WERI-Rb-1 (cell line): Measurements from ENCODE around the gene HMCN1.
"Not testable (repeated sequence)": the region's sequence is repeated elsewhere in the genome, so short reads cannot be mapped to it uniquely, and the experiment has no call there.

Source experiments
- DNase-seq: peaks from one replicate; pipeline ENCODE4 v3.0.0-alpha.2; 2020
- H3K27ac ChIP-seq: fragments of 250-450 bp; sonication (Bioruptor Pico); 2 replicates; pipeline ENCODE4 v1.5.1; 2020; ENCODE audit warnings: mild to moderate bottlenecking, moderate library complexity
- H3K27me3 ChIP-seq: fragments of 250-450 bp; sonication (Bioruptor Pico); 2 replicates; pipeline ENCODE4 v1.5.1; 2021; ENCODE audit warnings: mild to moderate bottlenecking, low read depth, moderate library complexity; ENCODE audit not compliant: insufficient read depth, severe bottlenecking
- H3K36me3 ChIP-seq: fragments of 250-450 bp; sonication (Bioruptor Pico); 2 replicates; pipeline ENCODE4 v1.5.1; 2020; ENCODE audit warnings: mild to moderate bottlenecking, moderate library complexity
- H3K4me3 ChIP-seq: 2 replicates; pipeline ENCODE4 v1.5.1; 2011; ENCODE audit warnings: low read depth, mild to moderate bottlenecking, control low read depth, low read length
- H3K9me3 ChIP-seq: fragments of 250-450 bp; sonication (Bioruptor Pico); 2 replicates; pipeline ENCODE4 v1.5.1; 2021; ENCODE audit warnings: mild to moderate bottlenecking, moderate library complexity; ENCODE audit not compliant: severe bottlenecking
- CTCF ChIP-seq: IDR thresholded peaks from 2 replicates; pipeline ENCODE4 v1.5.1; 2011; ENCODE audit warnings: low read depth, mild to moderate bottlenecking, control low read depth, inconsistent platforms, low read length

HMCN1 gene

GRCh38 chr1:186202776-186203175, 468.6 kb downstream of the HMCN1 start:
- peaks cover 65% of the 10 kb centered on the region for H3K27me3 ChIP-seq
- H3K36me3 ChIP-seq, result no peaks in the 10 kb centered on the region
- H3K4me3 ChIP-seq, result no peak overlapping the region
- TF ChIP-seq CTCF, result no peak
- no peak for DNase-seq
- no peaks in the 10 kb centered on the region for H3K9me3 ChIP-seq
- no peak overlapping the region for H3K27ac ChIP-seq

- Histone ChIP-seq H3K9me3 (no peaks in the 10 kb centered on the region), H3K27ac (no peak overlapping the region), H3K36me3 (no peaks in the 10 kb centered on the region), H3K27me3 (peaks cover 70% of the 10 kb centered on the region), H3K4me3 (no peak overlapping the region)
- DNase-seq, result no peak
- no peak for TF ChIP-seq CTCF
Observed at GRCh38 chr1:186206048-186206570, 471.9 kb downstream of the HMCN1 start.

- no peak overlapping the region for H3K27ac ChIP-seq
Observed at GRCh38 chr1:186207391-186208085, 473.3 kb downstream of the HMCN1 start.

GRCh38 chr1:186208405-186209129, 474.4 kb downstream of the HMCN1 start:
- peaks cover 56% of the 10 kb centered on the region for H3K27me3 ChIP-seq
- peak; percentile 16 for DNase-seq

More at GRCh38 chr1:186207391-186208085, 473.3 kb downstream of the HMCN1 start:
- Histone ChIP-seq H3K27me3 (peaks cover 55% of the 10 kb centered on the region), H3K4me3 (no peak overlapping the region), H3K9me3 (no peaks in the 10 kb centered on the region), H3K36me3 (no peaks in the 10 kb centered on the region)
- no peak for TF ChIP-seq CTCF
- no peak for DNase-seq

GRCh38 chr1:186210258-186210657, 476.1 kb downstream of the HMCN1 start:
- TF ChIP-seq CTCF, result no peak
- Histone ChIP-seq H3K36me3 (no peaks in the 10 kb centered on the region), H3K4me3 (no peak overlapping the region), H3K27me3 (peaks cover 45% of the 10 kb centered on the region), H3K9me3 (no peaks in the 10 kb centered on the region), H3K27ac (no peak overlapping the region)
- DNase-seq, result no peak

More at GRCh38 chr1:186208405-186209129, 474.4 kb downstream of the HMCN1 start:
- H3K36me3 ChIP-seq, result no peaks in the 10 kb centered on the region
- H3K9me3 ChIP-seq, result no peaks in the 10 kb centered on the region
- no peak overlapping the region for H3K27ac ChIP-seq
- no peak for TF ChIP-seq CTCF
- no peak overlapping the region for H3K4me3 ChIP-seq

- peaks cover 34% of the 10 kb centered on the region for H3K27me3 ChIP-seq
- not testable (repeated sequence) for H3K9me3 ChIP-seq, H3K36me3 ChIP-seq, H3K27ac ChIP-seq, H3K4me3 ChIP-seq, DNase-seq
Observed at GRCh38 chr1:186211583-186211982, 477.4 kb downstream of the HMCN1 start.
